NCI-H1436 treated with DMSO at 0.1 percent for 48 hours (cell line): ENCODE measurements around the gene CRIP1.

Source experiments
- DNase-seq: peaks from one replicate; lab custom pipeline; 2025; lab: John Stamatoyannopoulos, UW

Gene CRIP1

GRCh38 chr14:105470350-105471296 is 16.1 kb upstream of the CRIP1 start:
- DNase-seq, result no peak

- no peak for DNase-seq
Measured at GRCh38 chr14:105471297-105471821, 15.3 kb upstream of the CRIP1 start.

GRCh38 chr14:105471823-105472485 is 14.7 kb upstream of the CRIP1 start:
- no peak for DNase-seq

GRCh38 chr14:105472486-105472991 is 14.1 kb upstream of the CRIP1 start:
- DNase-seq, result no peak

GRCh38 chr14:105473033-105473676 is 13.5 kb upstream of the CRIP1 start:
- no peak for DNase-seq

- no peak for DNase-seq
Measured at GRCh38 chr14:105473677-105474482, 12.8 kb upstream of the CRIP1 start.

- no peak for DNase-seq
Measured at GRCh38 chr14:105474483-105475268, 12.0 kb upstream of the CRIP1 start, which contains the start of gene CRIP2. CRIP2 (plus strand) TSS chr14:105474821; CDS start chr14:105474863, 42 bp downstream.

- no peak for DNase-seq
Measured at GRCh38 chr14:105475269-105476096, 11.2 kb upstream of the CRIP1 start.

- DNase-seq, result no peak
Measured at GRCh38 chr14:105476097-105476830, 10.4 kb upstream of the CRIP1 start.

- DNase-seq, result no peak
Measured at GRCh38 chr14:105476831-105477659, 9.6 kb upstream of the CRIP1 start.

GRCh38 chr14:105477660-105478397 is 8.9 kb upstream of the CRIP1 start:
- DNase-seq, result no peak

- no peak for DNase-seq
Measured at GRCh38 chr14:105478398-105479251, 8.1 kb upstream of the CRIP1 start.

GRCh38 chr14:105479431-105480158 is 7.1 kb upstream of the CRIP1 start:
- no peak for DNase-seq

GRCh38 chr14:105480199-105480746 is 6.4 kb upstream of the CRIP1 start:
- no peak for DNase-seq
